ENCODE measurements around the gene LARGE2. TPM values are rescaled to one million over a fixed set of nuclear protein-coding genes. Genes with fewer than 3 reads are reported as not detected.

The LARGE2 gene
- total RNA-seq, 4 donors from 2014 or later: not detected

- ATAC-seq (no peak), DNase-seq (no peak)
- Histone ChIP-seq H3K9me3 (no peaks in the 10 kb centered on the region), H3K27me3 (no peaks in the 10 kb centered on the region), H3K36me3 (peaks cover 0 to 66% of the 10 kb centered on the region in 2 donors), H3K27ac (no peak overlapping the region), H3K4me3 (no peak overlapping the region), H3K4me1 (peaks cover 8 to 12% of the 10 kb centered on the region in 2 donors)
- intact Hi-C loops (cut with DNase I; ENCODE audit: low total_unique reads) (no loop called here), in situ Hi-C loops (cut with MboI; ENCODE audit: low sequenced_read_pairs in 4 of 4) (loop anchor here in 1 of 4 donors (25.0 kb wide), 1 partner anchor 362 kb away; no protein-coding TSS in a partner anchor)
- TF ChIP-seq CTCF (IDR thresholded peaks at IDR 0.05 in 4 of 5, conservative IDR thresholded peaks at IDR 0.05 in 1 of 5) (no peak), POLR2A (IDR thresholded peaks at IDR 0.05) (no peak)
These were observed 27.5 kb downstream of the LARGE2 start for GRCh38 chr11:45949992-45950407.

DNA sequence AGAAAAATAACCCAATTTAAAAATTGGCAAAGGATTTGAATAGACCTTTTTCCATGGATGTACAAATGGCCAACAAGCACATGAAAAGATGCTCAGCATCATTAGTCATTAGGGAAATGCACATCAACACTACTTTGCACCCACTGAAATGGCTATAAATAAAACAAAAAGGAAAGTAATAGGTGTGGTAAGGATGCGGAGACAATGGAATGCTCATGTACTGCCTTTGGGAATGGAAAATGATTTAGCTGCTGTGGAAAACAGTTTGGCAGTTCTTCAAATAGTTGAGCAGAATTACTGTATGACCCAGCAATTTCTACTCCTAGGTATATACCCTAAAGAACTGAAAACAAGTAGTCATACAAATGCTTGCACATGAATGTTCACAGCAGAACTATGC lies 37.4 kb downstream of the LARGE2 start:
- Histone ChIP-seq H3K4me3 (no peak overlapping the region), H3K27me3 (no peaks in the 10 kb centered on the region), H3K27ac (peak overlapping the region in 1 of 4 donors; percentile 17), H3K36me3 (peaks cover 0 to 8% of the 10 kb centered on the region in 2 donors), H3K9me3 (no peaks in the 10 kb centered on the region), H3K4me1 (peaks cover 0 to 18% of the 10 kb centered on the region in 2 donors)
- intact Hi-C loops (cut with DNase I; ENCODE audit: low total_unique reads): loop anchor here (10.0 kb wide), 1 partner anchor 345 kb away; no protein-coding TSS in a partner anchor
- no peak for ATAC-seq
- TF ChIP-seq POLR2A (IDR thresholded peaks at IDR 0.05) (no peak), CTCF (IDR thresholded peaks at IDR 0.05 in 4 of 5, conservative IDR thresholded peaks at IDR 0.05 in 1 of 5) (no peak)
- in situ Hi-C loops (cut with MboI; ENCODE audit: low sequenced_read_pairs in 4 of 4): loop anchor here in 2 of 4 donors (5.0 to 25.0 kb wide), 2 partner anchors 47 to 352 kb away; no protein-coding TSS in a partner anchor
- no peak for DNase-seq

- ATAC-seq: peak in 1 of 2 donors; percentile 40
- H3K4me1 ChIP-seq: peaks cover 0 to 18% of the 10 kb centered on the region in 2 donors
- H3K27me3 ChIP-seq: no peaks in the 10 kb centered on the region
- H3K36me3 ChIP-seq: peaks cover 0 to under 1% of the 10 kb centered on the region in 2 donors
- intact Hi-C loops (cut with DNase I; ENCODE audit: low total_unique reads) (loop anchor here (10.0 kb wide), 1 partner anchor 344 kb away; no protein-coding TSS in a partner anchor), in situ Hi-C loops (cut with MboI; ENCODE audit: low sequenced_read_pairs in 4 of 4) (loop anchor here in 2 of 4 donors (5.0 to 25.0 kb wide), 2 partner anchors 47 to 352 kb away; no protein-coding TSS in a partner anchor)
- peak overlapping the region in 3 of 4 donors; percentile 2 to 20 (median 18) for H3K27ac ChIP-seq
- TF ChIP-seq CTCF (IDR thresholded peaks at IDR 0.05 in 4 of 5, conservative IDR thresholded peaks at IDR 0.05 in 1 of 5): no peak
- no peak for TF ChIP-seq POLR2A (IDR thresholded peaks at IDR 0.05)
- H3K4me3 ChIP-seq: no peak overlapping the region
- no peaks in the 10 kb centered on the region for H3K9me3 ChIP-seq
- no peak for DNase-seq
These were observed 38.1 kb downstream of the LARGE2 start for GRCh38 chr11:45960387-45961095.

GRCh38 chr11:45961751-45962240 lies 39.3 kb downstream of the LARGE2 start:
- Histone ChIP-seq H3K9me3 (no peaks in the 10 kb centered on the region), H3K27me3 (no peaks in the 10 kb centered on the region), H3K36me3 (peaks cover 0 to 3% of the 10 kb centered on the region in 2 donors), H3K4me1 (peaks cover 0 to 18% of the 10 kb centered on the region in 2 donors), H3K4me3 (no peak overlapping the region), H3K27ac (no peak overlapping the region)
- ATAC-seq (no peak), DNase-seq (no peak)
- TF ChIP-seq CTCF (IDR thresholded peaks at IDR 0.05 in 4 of 5, conservative IDR thresholded peaks at IDR 0.05 in 1 of 5): no peak
- no peak for TF ChIP-seq POLR2A (IDR thresholded peaks at IDR 0.05)
- intact Hi-C loops (cut with DNase I; ENCODE audit: low total_unique reads): loop anchor here (10.0 kb wide), 1 partner anchor 343 kb away; no protein-coding TSS in a partner anchor
- in situ Hi-C loops (cut with MboI; ENCODE audit: low sequenced_read_pairs in 4 of 4): loop anchor here in 2 of 4 donors (5.0 to 25.0 kb wide), 2 partner anchors 46 to 351 kb away; no protein-coding TSS in a partner anchor

Measured in gastrocnemius medialis (tissue), 4 donors.